ENCODE measurements around the gene ZNF383.
"Not testable (repeated sequence)": the region's sequence is repeated elsewhere in the genome, so short reads cannot be mapped to it uniquely, and the experiment has no call there.

The ZNF383 gene

GRCh38 chr19:37217775-37218591, at the start of gene ZNF383:
Gene ZNF383, plus strand, starts transcription at chr19:37218214. Its CDS starts 12,240 bp downstream, at chr19:37230454.
- DNase-seq (ENCODE audit: low spot score), result peak; percentile 97

DNA sequence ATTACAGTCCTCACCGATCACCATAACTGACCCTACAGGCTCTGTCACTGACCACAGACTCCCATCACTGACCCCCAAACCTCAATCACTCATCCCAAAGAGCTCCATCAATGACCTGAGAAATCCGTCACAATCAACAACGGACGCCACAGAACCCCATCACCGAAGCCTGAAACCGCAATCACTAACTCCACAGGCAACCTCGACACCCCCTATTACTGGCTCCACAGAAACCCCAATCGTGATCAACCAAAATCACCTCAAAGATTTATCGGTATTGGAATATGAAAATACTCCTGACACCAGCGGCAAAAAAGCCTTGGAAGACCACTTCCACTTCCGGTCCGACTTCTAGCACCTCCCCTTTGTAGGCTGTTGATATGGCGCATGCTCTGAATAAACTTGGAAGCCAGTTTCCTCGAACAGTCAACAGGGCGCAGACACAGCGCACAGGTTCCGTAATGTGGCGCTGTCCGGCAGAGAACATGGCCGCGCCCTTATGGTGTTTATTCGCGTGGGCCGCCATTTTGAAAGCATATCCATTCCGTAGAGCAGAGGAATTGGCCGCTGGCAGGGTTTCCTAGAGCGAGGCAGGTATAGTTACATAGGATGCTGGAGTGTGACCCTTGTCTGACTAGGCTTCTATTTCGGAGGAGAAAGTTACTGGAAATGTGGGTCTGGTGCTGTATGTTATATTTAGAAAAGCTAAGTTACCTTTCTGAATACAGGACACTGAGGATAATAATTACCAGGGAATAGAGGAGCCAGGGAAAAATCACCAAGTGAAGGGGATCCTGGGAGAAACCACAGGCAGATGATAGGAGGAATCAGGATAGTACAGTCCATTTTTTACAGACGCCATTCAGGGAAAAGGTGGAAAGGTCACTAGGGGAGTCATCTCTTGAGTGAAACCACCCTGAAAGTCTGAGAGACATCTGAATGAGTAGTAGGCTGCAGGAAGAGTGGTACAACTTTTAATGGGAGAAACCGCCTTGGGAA, 45.3 kb upstream of the ZNF383 start, which contains the start of gene ZNF585A:
Gene ZNF585A (minus strand): TSS at position 328 of the 999 bp plus-strand sequence. CDS start 2,785 bp downstream, outside the sequence.
- peak; percentile 99 for DNase-seq (ENCODE audit: low spot score)

- not testable (repeated sequence) for DNase-seq (ENCODE audit: low spot score)
These were observed 31.9 kb upstream of the ZNF383 start for GRCh38 chr19:37186071-37186470.

GRCh38 chr19:37195248-37195647, 22.8 kb upstream of the ZNF383 start:
- not testable (repeated sequence) for DNase-seq (ENCODE audit: low spot score)

DNA sequence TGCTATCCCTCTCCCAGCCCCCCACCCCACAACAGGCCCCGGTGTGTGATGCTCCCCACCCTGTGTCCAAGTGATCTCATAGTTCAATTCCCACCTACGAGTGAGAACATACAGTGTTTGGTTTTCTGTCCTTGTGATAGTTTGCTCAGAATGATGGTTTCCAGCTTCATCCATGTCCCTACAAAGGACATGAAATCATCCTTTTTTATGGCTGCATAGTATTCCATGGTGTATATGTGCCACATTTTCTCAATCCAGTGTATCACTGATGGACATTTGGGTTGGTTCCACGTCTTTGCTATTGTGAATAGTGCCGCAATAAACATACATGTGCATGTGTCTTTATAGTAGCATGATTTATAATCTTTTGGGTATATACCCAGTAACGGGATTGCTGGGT, 20.9 kb upstream of the ZNF383 start:
- not testable (repeated sequence) for DNase-seq (ENCODE audit: low spot score)

GRCh38 chr19:37197768-37198167, 20.2 kb upstream of the ZNF383 start:
- no peak for DNase-seq (ENCODE audit: low spot score)

- DNase-seq (ENCODE audit: low spot score), result no peak
These were observed 587 bp upstream of the ZNF383 start for GRCh38 chr19:37217480-37217774.

DNA sequence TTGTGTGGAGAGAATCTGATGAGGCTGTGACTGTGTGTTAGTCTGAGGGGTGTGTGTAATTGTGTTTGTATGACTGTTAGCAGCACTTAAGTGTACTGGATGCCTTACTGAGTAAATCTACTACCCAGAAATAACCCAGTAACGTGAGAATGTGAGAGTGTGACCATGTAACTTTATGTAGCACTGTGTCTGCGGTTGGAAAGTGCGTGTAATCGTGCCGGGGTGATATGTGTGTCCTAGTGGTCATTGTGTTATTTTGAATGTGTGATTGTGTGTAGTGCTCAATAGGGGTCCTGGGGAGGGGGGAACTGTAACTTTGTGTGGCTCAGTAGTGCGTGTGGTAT, 550 bp downstream of the ZNF383 start:
- DNase-seq (ENCODE audit: low spot score), result no peak

DNA sequence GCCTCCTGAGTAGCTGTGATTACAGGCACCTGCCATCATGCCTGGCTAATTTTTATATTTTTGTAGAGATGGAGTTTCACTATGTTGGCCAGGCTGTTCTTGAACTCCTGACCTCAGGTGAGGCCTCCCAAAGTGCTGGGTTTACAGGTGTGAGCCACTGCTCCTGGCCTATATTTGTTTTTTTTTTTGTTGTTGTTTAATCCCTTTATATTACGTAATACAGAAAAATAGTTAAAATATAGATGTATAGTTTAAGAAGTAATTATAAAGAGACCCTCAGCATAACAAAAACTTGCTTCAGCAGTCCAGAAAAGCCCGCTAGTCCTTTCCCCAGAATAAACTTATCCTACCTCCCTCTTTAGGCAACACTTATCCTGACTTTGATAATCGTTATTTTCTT, 2.4 kb downstream of the ZNF383 start:
- DNase-seq (ENCODE audit: low spot score), result no peak

DNA sequence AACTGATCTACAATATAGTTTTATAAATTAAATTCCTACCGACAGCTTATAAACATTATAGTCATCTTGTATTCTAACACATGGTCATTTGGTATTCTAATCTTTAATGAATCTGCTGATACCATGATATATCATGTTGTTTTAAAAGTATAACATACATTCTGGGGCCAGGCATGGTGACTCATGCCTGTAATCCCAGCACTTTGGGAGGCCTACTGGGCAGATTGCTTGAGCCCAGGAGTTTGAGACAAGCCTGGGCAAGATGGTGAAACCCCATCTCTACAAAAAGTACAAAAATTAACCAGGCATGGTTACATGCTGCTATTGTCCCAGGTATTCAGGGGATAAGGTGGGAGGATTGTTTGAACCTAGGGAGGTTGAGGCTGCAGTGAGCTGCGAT, 3.1 kb downstream of the ZNF383 start:
- no peak for DNase-seq (ENCODE audit: low spot score)

- no peak for DNase-seq (ENCODE audit: low spot score)
These were observed 8.2 kb downstream of the ZNF383 start for GRCh38 chr19:37226248-37226647.

DNA sequence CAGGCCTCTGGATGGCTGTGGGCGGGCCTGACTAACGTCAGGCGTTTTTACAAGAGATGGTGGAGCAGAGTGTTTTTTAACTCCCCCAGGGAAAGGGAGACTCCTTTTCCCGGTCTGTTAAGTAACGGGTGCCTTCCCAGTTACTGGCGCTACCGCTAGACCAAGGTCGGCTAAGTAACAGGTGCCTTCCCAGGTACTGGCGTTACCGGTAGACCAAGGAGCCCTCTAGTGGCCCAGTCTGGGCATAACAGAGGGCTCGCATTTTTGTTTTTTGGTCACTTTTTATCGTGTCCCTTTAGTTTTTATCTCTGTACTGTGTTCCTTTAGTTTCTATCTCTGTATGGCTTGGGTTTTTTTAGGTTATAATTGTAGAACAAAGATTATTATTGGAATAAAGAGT, 10.0 kb downstream of the ZNF383 start:
- no peak for DNase-seq (ENCODE audit: low spot score)

GRCh38 chr19:37243206-37243632, 25.2 kb downstream of the ZNF383 start:
- no peak for DNase-seq (ENCODE audit: low spot score)

GRCh38 chr19:37251308-37252229, 33.6 kb downstream of the ZNF383 start:
- peak; percentile 99 for DNase-seq (ENCODE audit: low spot score)

- not testable (repeated sequence) for DNase-seq (ENCODE audit: low spot score)
These were observed 45.0 kb downstream of the ZNF383 start for GRCh38 chr19:37263028-37263427.

DNA sequence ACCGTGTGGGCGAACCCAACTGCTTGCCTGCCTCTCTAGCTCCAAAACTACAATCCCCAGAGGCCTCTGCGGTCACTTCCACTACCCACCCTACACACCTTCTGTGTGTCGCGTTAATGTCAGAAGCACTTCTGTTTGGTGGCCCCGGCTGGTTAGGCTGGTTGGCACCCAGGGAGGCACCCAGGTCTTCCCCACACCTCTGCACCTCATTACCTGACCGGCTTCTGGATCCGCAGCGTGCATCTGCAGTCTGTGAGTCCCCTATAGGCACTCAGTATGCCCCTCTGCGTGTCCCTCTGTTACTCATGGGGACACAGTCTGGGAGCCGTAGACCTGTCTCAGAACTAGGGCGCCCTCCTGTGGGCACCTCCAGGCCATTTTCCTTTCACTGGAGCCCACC, 49.0 kb downstream of the ZNF383 start:
- not testable (repeated sequence) for DNase-seq (ENCODE audit: low spot score)

GRCh38 chr19:37267755-37268154, 49.7 kb downstream of the ZNF383 start:
- DNase-seq (ENCODE audit: low spot score), result not testable (repeated sequence)

DNA sequence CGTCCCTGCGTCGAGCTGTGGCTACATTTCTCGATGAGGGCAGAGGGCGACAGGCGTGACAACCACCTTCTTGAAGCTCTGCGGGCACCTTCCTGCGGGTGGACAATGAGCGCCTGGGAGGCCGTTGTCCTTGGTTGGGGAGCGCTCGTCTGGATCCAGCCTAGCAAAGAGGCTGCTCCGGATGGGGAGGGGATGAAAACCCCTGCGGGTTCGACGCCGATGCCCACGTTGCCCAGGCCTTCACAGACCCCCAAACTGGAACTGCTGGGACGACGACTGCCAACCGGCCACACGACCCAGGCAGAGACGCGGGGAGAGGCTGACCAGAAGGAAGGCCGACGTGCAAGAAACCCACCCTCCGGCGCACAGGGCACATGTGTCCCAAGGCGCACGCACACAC, 62.6 kb downstream of the ZNF383 start:
- not testable (repeated sequence) for DNase-seq (ENCODE audit: low spot score)

DNA sequence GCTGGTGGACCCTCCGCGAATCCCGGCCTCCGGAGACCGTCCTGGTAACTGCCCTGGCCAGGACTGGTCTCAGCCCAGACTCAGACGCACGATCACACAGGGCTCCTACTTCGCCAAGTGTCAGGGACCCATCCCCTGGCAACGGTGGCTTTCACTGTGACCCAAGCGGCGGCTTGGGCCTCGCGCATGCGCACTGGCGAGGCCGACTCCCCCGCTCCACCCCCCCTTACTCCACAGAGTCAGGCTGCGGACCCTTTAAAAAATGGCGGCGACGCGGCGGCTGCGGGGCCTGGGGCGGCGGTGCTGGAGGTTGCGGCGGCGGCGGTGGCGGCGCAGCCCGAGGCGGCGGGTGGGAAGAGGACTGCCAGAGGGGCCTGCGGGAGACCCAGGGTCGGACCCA, 66.0 kb downstream of the ZNF383 start:
- not testable (repeated sequence) for DNase-seq (ENCODE audit: low spot score)

DNA sequence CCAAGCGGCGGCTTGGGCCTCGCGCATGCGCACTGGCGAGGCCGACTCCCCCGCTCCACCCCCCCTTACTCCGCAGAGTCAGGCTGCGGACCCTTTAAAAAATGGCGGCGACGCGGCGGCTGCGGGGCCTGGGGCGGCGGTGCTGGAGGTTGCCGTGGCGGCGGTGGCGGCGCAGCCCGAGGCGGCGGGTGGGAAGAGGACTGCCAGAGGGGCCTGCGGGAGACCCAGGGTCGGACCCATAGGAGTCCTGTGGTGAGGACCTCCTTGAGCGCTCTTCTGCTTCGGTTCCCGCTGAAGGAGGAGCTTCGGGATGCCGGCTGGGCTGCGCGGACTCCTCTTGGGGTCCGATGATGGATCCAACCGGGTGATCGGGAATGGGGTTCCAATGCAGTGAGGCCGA, 71.2 kb downstream of the ZNF383 start:
- not testable (repeated sequence) for DNase-seq (ENCODE audit: low spot score)

Measured in pons (tissue), 1 donor.